GM19467 (cell line): ENCODE data around the gene MYEOV.

Experiments used
- ATAC-seq: cut with Tn5 transposase; IDR thresholded peaks from one replicate; pipeline ENCODE4 v1.9.1; 2021; ENCODE audit warnings: mild to moderate bottlenecking, moderate library complexity; ENCODE audit not compliant: unreplicated experiment

The MYEOV gene

GRCh38 chr11:69301081-69301454, 7.1 kb downstream of the MYEOV start:
- ATAC-seq = no peak

GRCh38 chr11:69301455-69302401, 7.8 kb downstream of the MYEOV start:
- no peak for ATAC-seq

DNA sequence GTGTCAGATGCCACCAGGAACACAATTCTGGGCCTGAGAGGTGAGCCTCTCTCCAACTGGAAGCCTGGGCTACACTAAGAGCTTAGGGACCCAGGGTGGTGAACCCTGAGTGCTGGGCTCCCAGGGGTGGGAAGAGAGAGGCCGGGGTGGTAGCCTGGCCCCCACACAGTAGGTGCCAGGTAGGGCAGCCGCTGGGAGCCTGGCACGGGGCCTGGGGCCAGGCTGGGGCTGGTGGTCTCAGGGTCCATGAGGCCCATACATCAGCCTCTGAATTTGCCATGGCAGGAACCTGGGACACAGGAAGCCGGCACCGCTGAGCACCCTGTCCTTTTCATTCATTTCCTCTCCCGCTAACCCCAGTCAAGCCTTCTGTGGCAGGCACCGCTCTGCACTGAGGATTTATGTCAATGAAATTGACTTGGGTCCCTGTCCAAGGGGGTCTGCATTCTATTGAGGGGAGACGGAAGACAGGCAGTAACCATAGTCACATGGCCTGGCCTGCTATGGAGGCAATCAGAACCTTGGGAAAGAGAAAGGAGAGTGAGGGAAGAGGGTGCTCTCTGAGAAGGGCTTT, 8.6 kb downstream of the MYEOV start:
- no peak for ATAC-seq

- ATAC-seq = no peak
Measured at GRCh38 chr11:69303427-69303826, 9.5 kb downstream of the MYEOV start.

GRCh38 chr11:69304258-69304657, 10.3 kb downstream of the MYEOV start:
- no peak for ATAC-seq

GRCh38 chr11:69304686-69305085, 10.7 kb downstream of the MYEOV start:
- ATAC-seq = no peak

DNA sequence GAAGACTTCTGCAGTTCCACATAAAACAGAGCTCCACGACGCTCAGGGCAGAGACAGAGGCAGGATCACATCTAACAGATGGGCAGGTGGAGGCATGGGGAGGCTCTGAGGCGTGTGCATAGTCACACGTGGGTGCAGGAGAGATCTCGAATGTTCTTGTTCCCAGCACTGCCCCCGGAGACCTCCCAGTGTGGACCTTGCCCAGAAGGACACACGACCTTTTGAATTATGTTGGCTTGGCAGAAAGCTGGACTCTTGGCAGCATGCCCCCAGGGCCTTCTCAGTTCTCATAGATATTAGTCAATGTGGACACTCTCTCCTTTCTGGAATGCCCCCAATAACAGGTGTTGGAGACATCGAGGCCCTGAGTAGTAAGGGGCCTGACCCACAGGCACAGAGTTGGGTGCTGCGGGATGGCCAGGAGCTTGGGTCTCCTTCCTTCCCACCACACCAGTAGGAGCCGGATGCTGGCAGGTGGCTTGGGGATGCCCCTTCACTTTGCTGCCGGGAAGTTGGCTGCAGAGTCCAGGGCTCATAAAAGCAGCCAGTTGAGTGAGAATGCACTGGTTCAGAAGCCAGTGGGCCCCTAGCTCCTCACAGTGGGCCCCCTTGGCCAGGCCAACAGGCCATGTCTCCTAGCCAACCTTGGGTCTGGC, 12.1 kb downstream of the MYEOV start:
- ATAC-seq = no peak

- ATAC-seq = no peak
Measured at GRCh38 chr11:69306821-69307220, 12.9 kb downstream of the MYEOV start.

DNA sequence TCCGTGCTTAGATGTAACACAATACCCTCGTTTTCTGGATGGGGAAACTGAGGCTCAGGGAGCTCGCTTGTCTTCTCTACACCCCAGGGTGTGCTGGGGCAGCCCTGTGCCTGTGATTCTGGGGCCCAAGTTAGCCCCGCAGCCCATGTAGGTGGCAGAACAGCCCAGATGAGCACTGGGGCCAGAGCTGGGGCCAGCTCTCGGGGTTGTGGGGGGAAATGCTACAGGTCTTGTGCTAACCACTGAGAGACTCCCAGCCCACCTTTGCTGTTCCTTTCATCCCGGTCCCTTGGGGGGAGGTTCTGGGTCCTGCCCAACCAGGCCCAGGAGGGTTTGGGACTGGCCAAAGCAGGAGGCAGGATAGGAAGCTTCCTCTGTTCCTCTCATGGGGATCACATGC, 13.5 kb downstream of the MYEOV start:
- no peak for ATAC-seq

DNA sequence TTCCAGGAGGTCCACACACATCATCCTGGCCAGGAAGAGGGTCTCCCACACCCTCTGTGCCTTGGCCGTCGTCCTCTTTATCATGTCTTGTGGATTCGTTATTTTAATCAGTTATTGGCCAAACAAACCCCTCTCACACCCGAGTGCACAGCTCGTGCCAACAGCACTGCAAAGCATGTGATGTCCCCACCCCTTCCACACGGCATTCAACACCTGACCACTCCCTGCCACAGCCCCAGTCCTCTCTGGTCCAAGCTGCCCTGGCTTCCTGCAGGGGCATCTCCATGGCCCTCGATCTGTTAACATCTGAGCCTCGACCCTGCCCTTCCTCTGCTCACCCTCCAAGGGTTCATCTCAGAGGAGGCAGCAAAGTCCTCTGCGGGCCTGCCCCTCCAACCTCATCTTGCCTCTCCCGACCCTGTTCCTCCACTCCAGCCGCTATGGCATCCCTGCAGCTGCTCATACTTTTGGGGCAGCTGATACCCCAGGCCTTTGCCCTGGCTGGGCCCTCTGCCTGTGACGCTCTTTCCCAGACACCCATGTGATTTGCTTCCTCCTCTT, 14.0 kb downstream of the MYEOV start:
- no peak for ATAC-seq

DNA sequence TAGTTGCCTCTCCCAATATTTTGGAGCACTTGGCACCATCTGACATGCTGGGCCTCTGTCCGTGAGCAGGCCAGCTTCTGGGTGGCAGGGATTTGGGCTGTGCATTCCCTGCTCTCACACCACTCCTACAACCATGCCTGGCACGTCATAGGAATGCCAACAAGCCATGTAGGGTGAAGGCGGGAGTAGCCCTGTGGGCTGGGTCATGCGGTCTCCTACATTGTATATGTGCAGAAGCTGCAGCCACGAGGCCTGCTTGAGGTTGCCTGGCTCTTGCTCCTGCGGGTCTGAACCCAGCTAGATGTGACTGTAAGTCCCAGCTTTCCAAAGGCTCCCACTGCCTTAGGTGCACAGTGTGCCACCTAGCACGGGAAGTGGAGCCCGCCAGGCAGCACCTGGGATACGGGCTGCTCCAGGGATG, 14.5 kb downstream of the MYEOV start:
- ATAC-seq = no peak

- no peak for ATAC-seq
Measured at GRCh38 chr11:69308936-69309615, 15.1 kb downstream of the MYEOV start.

DNA sequence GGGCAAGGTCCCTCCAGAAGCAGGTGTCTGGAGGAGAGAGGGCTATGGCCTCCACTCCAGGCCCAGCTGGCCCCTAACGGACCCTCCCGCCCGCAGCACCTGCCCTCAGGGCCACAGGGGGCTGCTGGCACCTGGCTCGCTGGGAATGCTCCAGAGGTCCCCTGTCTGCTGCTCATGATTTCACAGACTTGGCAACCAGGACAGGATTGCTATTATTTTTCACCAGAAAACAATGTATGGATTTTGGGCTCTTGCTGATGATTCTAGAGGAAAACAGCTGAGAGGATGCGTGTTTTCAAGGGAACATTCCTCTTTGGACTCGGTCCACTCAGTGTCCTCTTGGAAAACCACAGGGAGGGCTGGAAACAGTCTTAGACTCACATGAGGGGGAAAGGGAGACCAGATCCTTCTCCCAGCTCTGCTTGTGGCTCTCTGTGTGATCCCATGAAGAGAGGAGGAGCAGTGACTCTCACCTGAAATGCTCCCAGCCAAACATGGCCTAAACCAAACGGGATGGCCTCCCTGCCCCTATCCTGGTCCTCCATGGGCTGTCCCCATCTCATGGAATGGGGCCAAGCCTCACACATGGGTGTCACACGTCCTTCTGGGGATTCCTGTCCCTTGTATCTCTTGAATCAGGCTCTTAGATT, 15.8 kb downstream of the MYEOV start:
- ATAC-seq = no peak

DNA sequence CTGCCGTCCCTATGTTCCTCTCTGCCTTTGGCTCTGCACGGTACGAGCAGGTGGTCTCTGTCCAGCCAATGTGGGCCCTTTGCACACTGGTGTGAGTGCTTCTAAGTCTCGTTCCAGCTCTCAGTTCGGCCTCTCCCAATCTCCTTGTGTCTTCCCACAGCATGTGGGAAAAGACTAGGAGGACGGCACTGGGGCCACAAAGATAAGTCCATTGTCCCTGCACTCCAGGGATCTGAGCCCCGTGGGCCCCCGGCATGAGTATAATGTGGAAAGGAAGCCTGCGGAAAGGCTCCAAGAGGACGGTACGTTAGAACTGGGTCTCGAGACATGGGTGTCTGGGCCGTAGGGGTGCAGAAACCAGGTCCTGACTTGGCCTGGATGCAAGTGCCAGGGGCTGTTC, 16.4 kb downstream of the MYEOV start:
- ATAC-seq = no peak

DNA sequence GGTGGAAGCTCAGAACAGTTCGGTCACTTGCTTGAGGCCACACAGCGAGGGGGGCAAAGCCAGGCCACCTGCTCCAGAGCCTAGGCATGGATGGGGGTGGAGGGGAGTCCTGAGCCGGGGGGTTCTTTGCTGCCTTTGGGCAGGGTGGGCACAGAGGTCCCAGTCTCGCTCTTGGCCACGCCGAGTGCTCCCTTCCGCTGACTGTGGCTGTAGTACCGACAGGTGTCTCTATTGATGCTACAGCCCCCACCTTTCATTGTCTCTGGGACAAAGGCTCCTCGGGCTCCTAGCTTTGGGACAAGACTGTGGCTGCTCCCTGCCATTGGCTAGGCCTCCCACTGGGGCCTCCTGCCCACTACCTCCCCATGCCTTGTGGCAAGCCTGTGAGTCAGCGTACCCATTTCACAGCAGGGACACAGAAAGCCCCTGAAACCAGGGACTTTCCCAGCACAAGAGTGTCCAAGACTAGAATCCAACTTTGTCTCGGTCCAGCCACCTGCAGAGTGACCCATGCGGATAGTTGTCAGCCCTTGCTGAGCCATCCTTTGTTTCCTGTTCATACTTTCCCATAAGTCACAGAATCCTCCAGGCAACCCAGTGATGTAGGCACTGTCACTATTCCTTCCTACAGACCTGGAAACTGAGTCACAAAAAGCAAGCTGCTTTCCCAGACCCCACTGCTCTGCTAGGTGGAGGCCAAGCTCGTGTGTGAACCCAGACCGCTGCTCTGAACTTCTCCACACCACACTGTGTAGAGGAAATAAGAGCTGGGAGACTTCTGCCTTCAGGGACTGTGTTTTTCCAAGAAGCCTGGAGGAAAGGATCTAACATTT, 17.2 kb downstream of the MYEOV start:
- ATAC-seq = no peak

GRCh38 chr11:69311767-69312385, 17.9 kb downstream of the MYEOV start:
- no peak for ATAC-seq

DNA sequence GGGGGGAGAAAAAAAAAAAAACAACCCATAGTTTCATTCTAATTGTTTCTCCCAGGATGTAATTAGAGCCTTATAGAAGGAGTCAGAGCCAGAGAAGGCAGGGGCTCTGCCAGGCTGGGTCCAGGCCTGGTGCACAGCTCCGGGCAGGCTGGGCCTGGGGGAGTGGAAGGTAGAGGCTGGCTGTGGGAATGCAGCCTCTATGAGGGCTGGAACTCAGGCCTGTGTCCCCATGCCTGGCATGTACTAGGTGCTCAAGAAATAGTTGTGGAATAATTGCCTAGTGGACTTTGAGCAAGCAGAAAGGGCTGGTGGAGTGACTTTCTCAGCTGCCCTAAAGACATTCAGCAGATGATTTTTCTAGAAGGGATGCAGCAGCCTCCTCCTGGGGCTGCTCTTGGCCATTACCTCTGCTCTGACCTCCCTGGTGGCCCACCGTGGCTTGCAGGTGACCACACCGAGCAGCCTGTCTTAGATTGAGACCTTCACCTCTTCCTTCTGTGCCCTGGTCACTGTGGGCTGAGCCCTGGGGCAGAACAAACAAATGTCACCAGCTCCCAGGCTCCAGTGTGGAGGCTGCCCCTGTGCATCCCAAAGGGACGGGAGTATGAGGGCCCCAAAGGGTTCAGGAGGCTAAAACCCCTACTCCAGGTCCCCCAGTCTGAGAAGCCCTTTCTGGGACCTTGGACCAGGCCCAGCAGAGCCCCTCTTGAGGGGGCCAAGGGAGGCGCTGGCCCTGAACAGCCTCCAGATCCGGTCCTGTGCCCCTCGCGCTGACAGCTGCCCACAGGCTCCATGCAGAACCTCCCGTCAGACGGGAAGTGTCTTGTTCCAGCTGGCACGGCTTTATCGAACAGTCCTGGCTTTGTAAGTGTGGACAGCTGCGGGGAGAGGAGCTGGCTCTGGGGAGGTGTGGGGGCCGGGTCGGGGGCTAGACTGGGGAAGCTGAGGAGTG, 18.8 kb downstream of the MYEOV start:
- ATAC-seq = no peak

- ATAC-seq = no peak
Measured at GRCh38 chr11:69313992-69314391, 20.0 kb downstream of the MYEOV start.
